ENCODE data around the gene ANKUB1.

The ANKUB1 gene

DNA sequence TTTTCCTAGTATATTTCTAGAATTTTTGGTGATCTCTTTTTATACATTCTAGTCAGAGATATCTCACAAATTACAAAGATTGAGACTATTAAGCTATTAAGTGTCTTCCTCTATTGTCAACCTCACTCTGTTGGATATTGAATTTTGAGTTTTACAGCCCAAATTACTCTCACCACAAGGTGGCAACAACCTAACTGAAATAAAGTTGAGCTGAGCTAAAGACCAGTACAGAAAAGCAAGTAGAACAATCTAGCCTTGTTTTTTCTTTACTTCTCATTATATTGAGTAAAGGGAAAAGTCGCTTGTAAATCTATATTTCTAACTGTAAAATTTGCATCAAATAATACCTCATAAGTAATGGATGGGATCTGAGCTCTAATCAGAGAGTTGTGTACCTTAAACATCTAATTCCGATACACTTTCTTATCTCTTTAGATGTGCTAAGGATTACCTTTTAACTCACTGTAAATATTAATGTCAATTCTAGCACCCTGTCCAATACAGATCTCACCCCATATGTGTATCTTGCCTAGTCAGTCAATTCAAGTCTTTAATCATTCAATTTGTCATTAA, 26.5 kb downstream of the ANKUB1 start:
- in situ Hi-C loops (cut with MboI; ENCODE audit: low sequenced_read_pairs) = no loop called here

DNA sequence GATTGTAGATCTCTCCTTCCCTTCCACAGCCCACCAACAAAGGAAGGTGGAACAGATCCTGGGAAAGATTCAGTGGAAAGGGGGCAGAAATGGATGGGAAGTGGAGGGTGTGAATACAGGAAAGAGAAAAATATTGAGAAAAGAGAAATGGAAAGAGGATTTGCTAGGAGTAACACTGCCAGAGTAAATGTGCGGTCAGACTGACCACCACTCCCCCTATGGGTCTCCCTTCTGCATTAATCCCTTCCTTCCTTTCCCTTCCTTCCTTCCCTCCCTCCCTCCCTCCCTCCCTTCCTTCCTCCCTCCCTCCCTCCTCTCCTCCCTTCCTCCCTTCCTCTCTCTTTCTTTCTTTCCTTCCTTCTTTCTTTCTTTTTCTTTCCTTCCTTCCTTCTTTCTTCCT, 28.1 kb downstream of the ANKUB1 start:
- in situ Hi-C loops (cut with MboI; ENCODE audit: low sequenced_read_pairs) = no loop called here

DNA sequence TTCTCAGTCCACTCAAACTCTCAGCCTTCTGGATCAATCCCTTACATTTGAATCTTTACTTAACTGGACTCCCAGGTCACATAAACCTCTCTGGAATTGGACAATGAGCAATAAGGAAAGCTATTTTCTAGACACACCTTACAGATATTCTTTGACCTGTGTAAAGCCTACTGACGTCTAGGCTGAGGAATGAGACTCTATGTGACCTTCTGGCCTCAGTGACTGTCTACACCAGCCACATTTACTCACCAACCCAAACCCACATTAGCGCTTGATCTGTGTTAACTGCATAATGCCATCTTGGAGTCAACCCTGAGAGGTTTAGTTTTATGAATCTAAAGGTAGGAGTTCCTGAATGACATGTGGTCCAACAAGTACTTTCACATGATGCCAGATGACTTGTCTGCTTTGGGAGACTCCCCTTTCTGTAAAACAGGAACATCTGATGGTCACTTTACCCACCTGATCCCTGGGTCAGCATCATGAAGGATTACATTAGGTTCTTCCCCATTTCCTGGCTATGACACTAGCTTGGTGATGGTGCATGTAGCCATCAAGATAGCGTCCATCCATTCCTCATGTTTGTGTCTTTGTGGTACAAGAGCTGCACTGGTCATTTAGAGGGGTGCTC, 28.7 kb downstream of the ANKUB1 start:
- in situ Hi-C loops (cut with MboI; ENCODE audit: low sequenced_read_pairs) = no loop called here

DNA sequence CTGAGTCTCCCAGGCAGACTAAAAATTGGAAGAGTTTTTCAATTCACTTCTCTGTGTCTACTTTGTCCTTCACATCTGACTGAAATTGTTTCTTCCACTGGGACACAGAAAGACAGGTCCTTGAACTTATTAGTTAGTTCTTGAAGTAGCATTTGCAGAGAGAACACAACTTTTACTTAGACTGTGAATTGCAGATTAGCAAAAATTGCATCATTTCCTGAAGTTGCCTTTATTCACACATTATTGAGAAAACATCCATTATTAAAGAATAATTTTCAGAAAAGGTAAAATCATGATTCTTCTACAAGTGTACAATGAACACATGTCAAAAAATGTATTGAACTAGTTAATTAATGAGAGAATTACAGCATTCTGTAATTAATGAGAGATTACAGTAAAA, 38.6 kb downstream of the ANKUB1 start:
- in situ Hi-C loops (cut with MboI; ENCODE audit: low sequenced_read_pairs) = no loop called here

DNA sequence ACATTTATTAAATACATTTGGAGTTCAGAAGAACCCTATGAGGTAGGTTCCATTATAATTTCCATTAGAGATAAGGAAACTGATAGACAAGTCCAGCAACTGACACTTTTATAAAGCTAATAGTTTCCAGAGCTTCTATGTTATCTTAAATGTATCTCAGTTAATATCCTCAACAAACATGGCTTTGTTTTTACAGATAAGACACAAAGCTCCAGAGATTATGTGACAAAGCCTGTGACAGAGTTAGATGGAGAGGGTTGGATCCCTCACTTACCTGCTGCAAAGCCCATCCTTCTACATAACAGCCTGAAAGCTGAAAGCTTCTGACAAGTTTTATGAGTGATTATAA, 39.6 kb downstream of the ANKUB1 start:
- in situ Hi-C loops (cut with MboI; ENCODE audit: low sequenced_read_pairs) = no loop called here

DNA sequence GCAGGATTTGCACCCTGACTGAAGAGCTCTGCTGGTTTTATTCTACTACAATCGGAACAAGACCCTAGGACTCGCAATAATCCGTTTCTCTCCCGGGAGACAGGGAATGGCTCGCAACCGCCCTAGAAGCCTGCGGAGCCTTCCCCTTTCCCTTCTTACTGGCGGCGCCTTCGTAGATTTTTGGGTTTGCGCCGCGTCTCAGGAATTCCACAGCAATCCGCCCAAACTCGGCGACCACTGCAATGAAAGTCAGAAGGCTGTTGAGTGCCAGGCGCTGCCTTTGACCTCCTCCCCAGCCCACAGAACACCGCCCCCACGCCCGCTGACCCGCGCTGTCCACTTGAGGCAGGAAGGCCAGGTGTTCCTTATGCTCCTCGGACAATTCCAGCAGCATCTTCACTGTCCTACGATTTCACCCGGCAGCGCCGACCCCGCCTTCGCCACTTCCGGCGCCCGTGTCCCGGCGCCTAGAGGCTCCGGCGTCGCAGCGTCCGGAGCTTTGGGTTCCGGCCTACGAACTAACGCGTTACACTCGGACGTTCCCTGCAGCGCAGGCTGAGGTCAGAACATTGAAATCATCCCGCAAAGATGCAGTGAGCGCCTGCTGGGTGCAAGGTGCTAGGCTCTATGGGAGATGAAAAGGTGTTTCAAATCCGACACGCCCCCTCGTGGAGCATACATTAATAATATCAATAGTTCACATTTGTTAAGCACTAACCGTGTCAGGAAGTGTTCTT, 40.1 kb downstream of the ANKUB1 start, which contains the start of gene COMMD2:
Gene COMMD2 (minus strand): TSS at position 439 of the 737 bp plus-strand sequence. CDS start 45 bp downstream, at position 394.
- in situ Hi-C loops (cut with MboI; ENCODE audit: low sequenced_read_pairs) = no loop called here

DNA sequence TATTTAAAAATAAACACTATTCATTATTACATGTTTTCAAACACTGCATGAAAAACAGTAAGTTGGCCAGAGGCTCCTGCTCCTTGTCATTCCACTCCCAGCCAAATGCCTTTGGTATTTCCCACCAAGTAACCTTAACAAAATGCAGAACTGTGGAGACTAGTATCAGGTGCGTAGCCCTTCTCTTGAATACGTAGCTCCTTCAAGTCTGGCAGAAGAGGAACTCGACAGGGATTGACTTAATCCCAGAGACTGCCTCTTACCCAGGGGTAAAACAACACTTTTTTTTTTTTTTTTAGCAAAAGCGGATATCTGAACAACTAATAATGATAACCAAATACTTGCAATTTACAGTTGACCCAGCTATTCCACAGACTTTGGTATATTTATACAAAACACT, 40.8 kb downstream of the ANKUB1 start:
- in situ Hi-C loops (cut with MboI; ENCODE audit: low sequenced_read_pairs) = no loop called here

DNA sequence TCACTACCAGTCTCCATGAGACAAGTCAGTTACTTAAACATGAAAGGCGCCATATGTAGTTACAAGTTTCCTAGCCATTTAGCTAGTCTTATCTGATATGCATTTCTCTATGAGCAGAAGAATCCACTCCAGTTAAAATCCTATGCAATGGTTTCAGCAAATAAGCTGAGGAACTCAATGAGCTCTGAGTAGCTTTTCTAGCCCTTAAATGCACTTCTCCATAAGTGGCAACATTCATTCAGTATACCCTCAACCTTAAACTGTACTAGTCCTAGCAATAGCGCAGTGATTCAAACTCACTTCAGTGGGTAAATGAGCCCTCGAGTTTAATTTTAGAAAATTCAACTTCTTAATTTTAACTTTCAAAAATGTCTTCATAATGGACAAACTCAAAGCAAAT, 47.7 kb downstream of the ANKUB1 start:
- in situ Hi-C loops (cut with MboI; ENCODE audit: low sequenced_read_pairs) = no loop called here

DNA sequence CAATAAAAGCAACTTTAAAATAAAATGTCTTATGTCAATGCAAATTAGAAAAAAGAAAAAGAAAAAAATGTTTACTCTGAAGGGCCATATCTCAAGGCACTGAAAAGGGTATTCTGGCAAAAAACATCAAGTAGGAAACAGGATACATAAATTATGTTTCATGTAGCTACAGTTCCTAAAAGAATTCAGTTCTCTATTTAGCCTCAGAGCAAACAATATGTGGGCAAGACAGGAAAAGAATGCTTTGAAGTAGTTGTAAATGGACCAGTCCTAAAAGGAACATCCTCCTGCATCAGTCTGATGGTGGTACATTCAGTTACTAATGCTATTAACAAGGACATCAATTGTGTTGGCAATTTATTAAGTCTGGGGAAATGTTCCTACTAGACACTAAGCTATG, 48.2 kb downstream of the ANKUB1 start:
- in situ Hi-C loops (cut with MboI; ENCODE audit: low sequenced_read_pairs) = no loop called here

DNA sequence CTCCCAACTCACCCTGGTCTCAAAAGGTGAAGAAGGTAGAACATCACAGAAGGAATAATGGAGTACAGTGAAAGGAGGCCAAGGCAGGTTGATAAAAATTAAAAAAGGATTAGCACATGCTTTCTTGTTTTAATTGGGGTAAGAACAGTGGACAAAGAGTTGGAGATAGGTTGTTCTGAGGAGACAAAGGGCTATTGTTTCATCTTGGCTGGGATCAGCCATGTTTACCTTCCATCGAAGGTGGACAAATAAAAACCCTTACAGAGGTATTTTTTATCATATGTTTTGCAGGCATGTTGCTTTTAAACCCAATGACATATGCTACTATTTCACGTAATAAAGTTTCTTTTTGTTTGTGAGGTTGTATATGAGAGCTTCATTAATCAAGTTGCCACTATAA, 53.0 kb downstream of the ANKUB1 start:
- in situ Hi-C loops (cut with MboI; ENCODE audit: low sequenced_read_pairs) = no loop called here

DNA sequence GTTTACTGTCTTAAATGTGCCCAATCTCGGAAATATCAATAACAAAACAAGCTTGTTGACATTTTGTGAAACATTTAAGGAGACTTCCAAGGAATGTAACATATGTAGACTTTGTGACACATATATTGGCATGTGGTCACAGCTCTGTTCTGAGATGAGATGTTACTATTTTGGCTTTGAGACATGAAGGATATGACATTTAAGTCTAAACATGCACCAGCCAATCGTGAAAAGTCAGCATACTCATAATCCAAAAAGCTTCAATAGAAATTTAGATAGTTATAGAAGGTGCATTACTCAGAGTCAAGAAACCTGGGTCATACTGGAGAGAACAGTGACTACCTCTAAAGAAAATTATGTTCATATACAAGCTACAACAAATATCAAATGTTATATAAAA, 53.5 kb downstream of the ANKUB1 start:
- in situ Hi-C loops (cut with MboI; ENCODE audit: low sequenced_read_pairs) = no loop called here

DNA sequence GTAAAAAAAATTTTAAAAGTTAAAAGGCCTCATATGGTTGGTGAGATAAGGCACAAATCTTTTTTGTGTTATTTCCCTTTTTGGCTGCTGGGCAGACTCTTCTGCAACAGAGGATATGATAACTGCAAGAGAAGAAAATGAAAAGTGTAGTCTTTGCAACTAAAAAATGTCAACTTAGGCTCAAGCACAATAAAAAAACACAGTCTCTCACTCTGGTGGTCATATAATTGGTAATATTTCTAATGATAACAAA, 55.5 kb downstream of the ANKUB1 start:
- in situ Hi-C loops (cut with MboI; ENCODE audit: low sequenced_read_pairs) = no loop called here

DNA sequence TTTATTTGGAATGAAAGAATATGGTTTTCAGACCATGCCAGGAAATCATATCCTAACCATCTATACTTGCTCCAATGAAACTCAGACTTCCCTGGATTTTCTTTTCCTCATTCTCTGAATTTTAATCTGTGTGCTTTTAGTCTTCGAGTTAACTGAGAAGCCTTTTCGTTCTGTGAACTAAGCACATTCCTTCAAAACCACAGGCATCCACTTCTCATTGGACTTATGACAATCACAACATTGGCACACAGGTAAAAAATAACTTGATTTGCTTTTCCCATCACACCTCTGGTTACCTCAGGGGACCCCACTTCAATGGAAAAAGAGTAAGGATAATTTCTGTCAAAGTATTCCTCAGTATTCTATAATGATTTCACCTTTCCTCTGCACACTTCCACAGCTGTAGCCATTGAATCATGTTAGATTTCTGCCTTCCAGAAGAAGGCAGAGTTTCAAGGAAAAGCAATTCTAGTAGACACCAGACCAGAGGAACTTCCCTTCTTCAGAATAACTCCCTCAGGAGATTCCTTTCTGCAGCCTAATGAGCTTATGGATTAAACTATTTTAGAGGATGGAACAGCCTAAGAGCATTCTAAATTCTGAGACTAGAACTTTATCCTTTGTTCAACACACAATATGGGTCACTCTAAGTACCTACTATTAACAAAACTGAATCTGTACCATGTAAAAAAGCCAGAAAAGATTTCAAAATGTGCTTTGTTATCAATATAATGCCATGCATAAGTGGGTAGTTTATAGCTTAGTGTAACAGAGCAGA, 56.0 kb downstream of the ANKUB1 start:
- in situ Hi-C loops (cut with MboI; ENCODE audit: low sequenced_read_pairs) = no loop called here

DNA sequence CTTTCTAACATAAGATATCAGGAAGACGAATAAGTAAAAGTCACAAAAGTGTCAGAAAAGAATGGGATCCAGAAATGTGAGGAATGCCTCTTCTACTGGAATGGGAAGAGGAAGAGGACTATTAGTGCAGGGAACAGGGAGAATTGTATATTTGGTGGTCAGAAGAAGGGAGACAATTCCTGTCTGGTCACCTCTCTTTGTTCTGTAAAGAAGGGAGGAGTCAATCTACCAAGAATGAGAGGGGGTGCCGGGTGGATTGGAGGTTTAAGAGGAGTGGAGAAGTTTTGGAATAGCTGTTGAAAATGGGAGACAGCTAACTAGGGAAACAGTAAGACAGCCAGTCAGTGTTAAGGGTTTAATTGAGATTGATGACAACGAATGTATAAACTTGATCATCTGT, 60.1 kb downstream of the ANKUB1 start:
- in situ Hi-C loops (cut with MboI; ENCODE audit: low sequenced_read_pairs) = no loop called here

DNA sequence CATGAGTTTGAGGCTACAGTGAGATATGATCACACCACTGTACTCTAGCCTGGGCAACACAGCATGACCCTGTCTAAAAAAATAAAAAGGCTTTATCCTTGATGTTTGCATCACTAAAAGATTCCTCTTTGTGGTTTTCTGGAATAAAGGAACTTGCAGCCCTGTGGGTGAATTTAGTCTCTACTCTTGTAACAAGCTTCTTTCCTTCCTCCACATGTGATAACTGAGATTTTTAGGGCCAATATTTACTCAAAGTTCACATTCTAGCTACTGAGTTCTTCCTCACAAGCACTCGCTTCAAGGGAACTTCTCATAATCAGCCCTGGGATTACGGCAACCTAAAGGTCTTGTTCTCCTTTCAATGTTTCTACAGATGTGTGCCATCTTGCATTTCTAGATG, 64.7 kb downstream of the ANKUB1 start:
- in situ Hi-C loops (cut with MboI; ENCODE audit: low sequenced_read_pairs) = no loop called here

DNA sequence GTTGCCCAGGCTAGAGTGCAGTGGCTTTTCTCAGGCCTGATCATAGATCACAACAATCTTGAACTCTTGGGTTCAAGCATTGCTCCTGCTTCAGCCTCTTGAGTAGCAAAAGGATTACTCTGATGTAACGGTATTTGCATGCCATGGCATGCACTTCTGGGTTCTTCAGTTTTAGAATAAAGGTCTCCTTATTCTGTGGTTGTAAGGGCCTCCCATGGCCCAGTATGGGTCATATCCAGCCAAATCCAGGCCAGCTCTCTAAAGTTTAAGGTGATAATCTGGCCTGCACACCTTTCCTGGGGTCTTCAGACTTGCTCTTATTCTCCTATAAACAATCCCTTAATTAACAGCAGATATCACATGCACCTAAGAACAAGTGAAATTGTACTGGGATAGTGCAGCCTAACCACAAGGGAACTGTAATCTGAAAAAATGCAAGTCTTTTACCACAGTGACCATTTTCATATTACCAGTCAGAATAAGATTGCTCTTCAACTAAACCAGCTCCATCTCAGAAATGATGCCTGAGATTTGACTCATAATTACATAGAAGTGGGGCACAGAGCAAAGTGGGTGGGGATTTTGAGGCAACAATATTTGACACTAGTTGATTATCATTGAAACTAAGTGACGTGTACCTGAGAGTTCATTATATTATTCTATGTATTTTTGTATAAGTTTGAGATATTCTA, 65.5 kb downstream of the ANKUB1 start:
- in situ Hi-C loops (cut with MboI; ENCODE audit: low sequenced_read_pairs) = no loop called here

DNA sequence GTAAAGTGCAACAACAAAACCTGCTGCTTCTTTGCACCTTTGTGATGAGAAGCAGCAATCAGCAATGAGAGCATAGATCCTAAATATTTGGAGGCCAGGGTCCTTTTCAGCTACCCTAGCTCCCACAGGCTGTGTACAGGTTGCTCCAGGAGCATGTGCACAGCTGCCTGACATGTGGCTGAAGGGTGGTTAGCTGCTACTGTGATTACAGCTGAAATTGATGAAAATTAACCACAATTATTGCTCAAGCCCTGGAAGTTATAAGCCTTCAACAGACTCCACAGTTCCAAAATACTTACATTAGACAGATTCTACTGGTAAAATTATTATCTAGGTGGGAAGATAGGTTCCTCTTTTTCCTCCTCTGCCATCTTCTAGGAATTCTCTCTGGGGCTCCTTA, 68.6 kb downstream of the ANKUB1 start:
- in situ Hi-C loops (cut with MboI; ENCODE audit: low sequenced_read_pairs) = no loop called here

DNA sequence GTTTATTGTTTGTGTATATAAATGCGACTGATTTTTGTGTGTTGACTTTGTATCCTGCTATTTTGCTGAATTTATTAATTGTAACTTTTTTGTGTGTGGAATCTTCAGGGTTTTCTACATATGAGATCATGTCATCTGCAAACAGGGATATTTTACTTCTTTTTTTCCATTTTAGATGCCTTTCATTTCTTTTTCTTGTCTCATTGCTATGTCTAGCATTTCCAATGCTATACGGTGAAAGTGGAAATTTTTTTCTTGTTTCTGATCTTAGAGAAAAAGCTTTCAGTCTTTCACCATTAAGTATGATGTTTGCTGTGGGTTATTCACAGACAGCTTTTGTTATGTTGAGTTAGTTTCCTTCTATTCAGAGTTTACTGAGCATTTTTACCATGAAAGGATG, 71.4 kb downstream of the ANKUB1 start:
- in situ Hi-C loops (cut with MboI; ENCODE audit: low sequenced_read_pairs) = no loop called here

DNA sequence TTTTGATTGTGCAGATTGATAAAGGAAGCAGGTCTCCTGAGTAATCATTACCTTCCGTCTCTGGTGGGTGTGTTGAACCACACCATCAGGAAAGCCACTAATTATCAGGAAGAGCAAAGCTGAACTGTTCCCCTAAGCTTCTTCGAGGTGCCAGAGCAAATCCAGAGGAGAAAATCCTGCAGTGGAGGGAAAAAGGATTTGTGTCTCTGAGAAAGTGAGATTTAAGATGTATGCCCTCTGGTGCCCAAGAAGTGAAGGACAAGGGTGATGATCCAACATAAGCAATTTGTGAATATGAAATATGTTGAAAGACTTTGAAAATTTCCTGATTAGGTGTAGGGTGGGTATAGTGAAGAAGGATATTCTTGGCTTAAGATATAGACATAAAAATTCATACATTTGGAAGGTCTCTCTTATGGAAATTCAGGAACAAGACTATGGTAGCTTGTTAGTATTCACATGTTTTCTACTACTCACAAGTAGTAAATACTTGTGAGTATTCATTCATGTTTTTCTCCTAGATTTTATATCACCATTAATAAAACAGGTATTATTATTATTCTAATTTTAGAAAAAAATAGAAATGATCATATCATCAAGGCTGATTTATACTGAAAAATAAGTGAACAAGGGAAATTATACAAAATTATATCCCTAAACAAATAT, 74.8 kb downstream of the ANKUB1 start:
- in situ Hi-C loops (cut with MboI; ENCODE audit: low sequenced_read_pairs) = no loop called here

DNA sequence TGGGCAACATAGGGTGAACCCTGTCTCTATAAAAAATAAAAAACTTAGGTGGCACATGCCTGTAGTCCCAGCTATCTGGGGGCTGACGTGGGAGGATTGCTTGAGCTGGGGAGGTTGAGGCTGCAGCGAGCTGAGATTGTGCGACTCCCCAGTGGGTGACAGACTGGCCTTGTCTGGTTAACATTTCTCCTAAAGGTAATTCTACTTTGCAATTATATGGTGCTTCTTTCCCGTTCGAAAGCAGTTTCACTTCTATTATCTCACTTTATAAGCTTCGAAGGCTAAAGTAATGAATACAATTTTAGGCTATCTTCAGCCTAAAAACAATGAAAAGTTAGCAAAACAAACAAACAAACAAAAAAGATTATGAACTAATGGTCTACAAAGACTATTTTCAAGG, 75.4 kb downstream of the ANKUB1 start:
- in situ Hi-C loops (cut with MboI; ENCODE audit: low sequenced_read_pairs) = no loop called here

DNA sequence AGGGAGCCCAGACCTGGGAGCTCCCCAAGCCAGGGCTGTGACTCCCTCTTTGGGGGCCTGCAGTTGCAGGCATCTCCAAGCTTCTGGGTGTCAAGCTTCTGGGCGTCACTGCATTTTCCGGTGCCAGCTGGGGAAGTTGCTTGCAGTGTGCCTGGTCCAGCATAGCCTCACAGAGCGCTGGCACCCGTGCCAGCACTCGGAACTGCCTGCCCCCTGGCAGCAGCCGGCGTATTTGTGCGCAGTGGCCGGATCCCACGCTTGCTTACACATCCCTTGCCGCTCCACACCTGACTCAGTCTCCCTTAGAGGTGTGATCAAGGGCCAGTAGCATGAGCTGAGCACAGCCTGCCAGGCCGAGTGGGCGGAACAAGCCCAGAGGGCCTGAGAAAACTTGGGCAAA, 77.1 kb downstream of the ANKUB1 start:
- in situ Hi-C loops (cut with MboI; ENCODE audit: low sequenced_read_pairs) = no loop called here
